WTC11 (cell line): Measurements from ENCODE around the gene FBXW4. TPM values are rescaled to one million over a fixed set of nuclear protein-coding genes. Genes with fewer than 3 reads are reported as not detected.

Experiments used
- ATAC-seq: fragments of 200-7000 bp; cut with Tn5 transposase; 2 replicates; pipeline ENCODE4 v1.10.0; 2021; ENCODE audit warnings: mild to moderate bottlenecking, moderate library complexity
- CTCF ChIA-PET: fragments of 300-600 bp; sonication (Branson Sonifier 250); formaldehyde crosslinking; loops from one replicate; lab custom pipeline; 2021; ENCODE audit warnings: antibody characterized with exemption; lab: Charles Lee
- POLR2A ChIA-PET: fragments of 350-600 bp; sonication (Branson Sonifier 250); formaldehyde crosslinking; loops from one replicate; lab custom pipeline; 2021; ENCODE audit warnings: antibody characterized with exemption; lab: Charles Lee
- DNase-seq: peaks from one replicate; pipeline ENCODE4 v3.0.0; 2021; ENCODE audit warnings: low spot score
- H3K27ac Mint-ChIP-seq: 2 replicates; pipeline ENCODE4 v1.8.0; 2021; ENCODE audit warnings: mixed read lengths
- H3K27me3 Mint-ChIP-seq: 2 replicates; pipeline ENCODE4 v1.8.0; 2021; ENCODE audit warnings: low read depth, mild to moderate bottlenecking, moderate library complexity, mixed read lengths
- H3K36me3 Mint-ChIP-seq: 2 replicates; pipeline ENCODE4 v1.8.0; 2021; ENCODE audit warnings: mixed read lengths
- H3K4me1 Mint-ChIP-seq: 2 replicates; pipeline ENCODE4 v1.8.0; 2022; ENCODE audit warnings: mixed read lengths
- H3K4me3 Mint-ChIP-seq: 2 replicates; pipeline ENCODE4 v1.8.0; 2021; ENCODE audit warnings: mild to moderate bottlenecking, moderate library complexity, mixed read lengths
- H3K9me3 Mint-ChIP-seq: 2 replicates; pipeline ENCODE4 v1.8.0; 2021; ENCODE audit warnings: mixed read lengths
- CREB1 ChIP-seq: sonication (generic); formaldehyde crosslinking; IDR thresholded peaks from 2 replicates; pipeline ENCODE4 v1.8.0; 2023; ENCODE audit warnings: mild to moderate bottlenecking, missing genetic modification reagents
- E2F4 ChIP-seq: sonication (generic); formaldehyde crosslinking; IDR thresholded peaks from 2 replicates; pipeline ENCODE4 v1.8.1; 2022; ENCODE audit warnings: low read depth, mild to moderate bottlenecking, moderate library complexity, missing genetic modification reagents, borderline replicate concordance
- EMX1 ChIP-seq: fragments of 250-450 bp; sonication (Bioruptor Pico); IDR thresholded peaks from 2 replicates; pipeline ENCODE4 v1.8.0; 2021; ENCODE audit warnings: mild to moderate bottlenecking
- ETV6 ChIP-seq: sonication (generic); formaldehyde crosslinking; IDR thresholded peaks from 2 replicates; pipeline ENCODE4 v1.8.1; 2022; ENCODE audit warnings: mild to moderate bottlenecking, missing genetic modification reagents
- IRF1 ChIP-seq: sonication (generic); formaldehyde crosslinking; IDR thresholded peaks from 2 replicates; pipeline ENCODE4 v1.8.0; 2023; ENCODE audit warnings: missing genetic modification reagents
- MXD4 ChIP-seq: fragments of 250-450 bp; sonication (Bioruptor Pico); IDR thresholded peaks from 2 replicates; pipeline ENCODE4 v1.8.0; 2021; ENCODE audit warnings: mild to moderate bottlenecking, moderate library complexity, borderline replicate concordance
- NFATC4 ChIP-seq: fragments of 250-450 bp; sonication (Bioruptor Pico); IDR thresholded peaks from 2 replicates; pipeline ENCODE4 v1.9.0; 2021; ENCODE audit warnings: mild to moderate bottlenecking
- NR1H2 ChIP-seq: sonication (generic); formaldehyde crosslinking; IDR thresholded peaks from 2 replicates; pipeline ENCODE4 v1.9.0; 2021; ENCODE audit warnings: mild to moderate bottlenecking, moderate library complexity, missing genetic modification reagents
- OVOL2 ChIP-seq: fragments of 250-450 bp; sonication (Bioruptor Pico); IDR thresholded peaks from 2 replicates; pipeline ENCODE4 v1.9.0; 2021; ENCODE audit warnings: mild to moderate bottlenecking, borderline replicate concordance
- PRRX2 ChIP-seq: fragments of 250-450 bp; sonication (Bioruptor Pico); IDR thresholded peaks from 2 replicates; pipeline ENCODE4 v1.8.0; 2021; ENCODE audit warnings: mild to moderate bottlenecking
- SMAD3 ChIP-seq: sonication (generic); formaldehyde crosslinking; IDR thresholded peaks from 2 replicates; pipeline ENCODE4 v1.8.0; 2022; ENCODE audit warnings: missing genetic modification reagents, mild to moderate bottlenecking, borderline replicate concordance
- SMAD4 ChIP-seq: sonication (generic); formaldehyde crosslinking; IDR thresholded peaks from 2 replicates; pipeline ENCODE4 v1.8.0; 2022; ENCODE audit warnings: mild to moderate bottlenecking, missing genetic modification reagents
- SOX15 ChIP-seq: fragments of 250-450 bp; sonication (Bioruptor Pico); IDR thresholded peaks from 2 replicates; pipeline ENCODE4 v1.9.0; 2021; ENCODE audit warnings: mild to moderate bottlenecking
- TEAD1 ChIP-seq: sonication (generic); formaldehyde crosslinking; IDR thresholded peaks from 2 replicates; pipeline ENCODE4 v1.8.0; 2022; ENCODE audit warnings: mild to moderate bottlenecking, missing genetic modification reagents
- ZNF263 ChIP-seq: sonication (generic); formaldehyde crosslinking; IDR thresholded peaks from 2 replicates; pipeline ENCODE4 v1.8.1; 2022; ENCODE audit warnings: low read depth, mild to moderate bottlenecking, moderate library complexity, missing genetic modification reagents
- ZNF317 ChIP-seq: sonication (generic); formaldehyde crosslinking; IDR thresholded peaks from 2 replicates; pipeline ENCODE4 v1.8.1; 2023; ENCODE audit warnings: low read depth, mild to moderate bottlenecking, moderate library complexity, missing genetic modification reagents, borderline replicate concordance
- ZNF416 ChIP-seq: fragments of 250-450 bp; sonication (Bioruptor Pico); IDR thresholded peaks from 2 replicates; pipeline ENCODE4 v1.9.0; 2021; ENCODE audit warnings: mild to moderate bottlenecking, inconsistent platforms
- ZNF425 ChIP-seq: fragments of 250-450 bp; sonication (Bioruptor Pico); conservative IDR thresholded peaks from 2 replicates; pipeline ENCODE4 v1.9.0; 2021; ENCODE audit warnings: mild to moderate bottlenecking
- ZNF671 ChIP-seq: fragments of 250-450 bp; sonication (Bioruptor Pico); IDR thresholded peaks from 2 replicates; pipeline ENCODE4 v1.8.0; 2021; ENCODE audit warnings: mild to moderate bottlenecking
- total RNA-seq: library from RNA; stranded (reverse); gene quantifications from 3 replicates; pipeline ENCODE4 v1.2.3, GENCODE V29; 2021
- TF ChIP-seq, protein P1 (sequence below): sonication (generic); formaldehyde crosslinking; IDR thresholded peaks from 2 replicates; pipeline ENCODE4 v1.8.1; 2022; ENCODE audit warnings: missing genetic modification reagents, borderline replicate concordance
- TF ChIP-seq, protein P2 (sequence below): fragments of 250-450 bp; sonication (Bioruptor Pico); IDR thresholded peaks from 2 replicates; pipeline ENCODE4 v2.1.2; 2022; ENCODE audit warnings: mild to moderate bottlenecking, moderate library complexity
- TF ChIP-seq, protein P3 (sequence below): sonication (generic); formaldehyde crosslinking; IDR thresholded peaks from 2 replicates; pipeline ENCODE4 v1.8.0; 2023; ENCODE audit warnings: mild to moderate bottlenecking, missing genetic modification reagents

Gene FBXW4
- total RNA-seq, 1 experiment from 2014 or later: 45.3 TPM

DNA sequence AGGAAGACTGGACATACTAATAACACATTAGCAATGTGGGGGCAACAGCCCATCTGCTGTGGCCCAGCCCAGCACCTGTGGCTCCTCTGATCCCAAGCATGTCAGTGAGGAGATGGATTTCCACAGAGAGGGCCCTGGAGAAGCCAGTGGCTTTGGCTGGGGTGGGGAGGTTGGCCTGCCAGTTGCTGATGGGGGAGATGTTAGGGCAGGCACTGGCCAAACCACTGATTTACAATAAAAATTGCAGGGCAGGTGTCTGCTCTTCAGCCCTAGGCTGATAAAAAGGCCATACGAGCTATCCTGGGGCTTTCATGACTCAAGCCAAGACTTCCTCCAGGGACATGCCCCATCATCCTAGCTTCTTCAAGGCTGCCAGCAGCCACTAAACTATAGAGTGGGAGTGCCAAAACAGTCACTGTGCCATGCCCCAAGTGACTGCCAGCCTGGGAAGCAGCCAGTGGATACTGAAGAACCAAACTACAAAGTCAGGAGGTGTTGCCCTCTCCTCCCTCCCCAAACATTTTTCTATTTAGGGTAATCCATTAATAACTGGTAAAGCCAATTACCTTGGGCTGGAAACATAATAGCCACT is 69.1 kb downstream of the FBXW4 start:
- Mint-ChIP-seq H3K4me1 (peaks cover 2% of the 10 kb centered on the region), H3K27ac (no peak overlapping the region), H3K27me3 (no peaks in the 10 kb centered on the region; the same call in 1 of the 2 replicates), H3K36me3 (peaks cover 12% of the 10 kb centered on the region), H3K4me3 (no peak overlapping the region), H3K9me3 (peaks cover 5% of the 10 kb centered on the region)
- DNase-seq (no peak), ATAC-seq (no peak)
- ChIA-PET CTCF (interaction anchor here (1.2 to 1.9 kb wide), 3 partner anchors 9 to 155 kb away, joined by 3 to 4 read pairs (median 3); no protein-coding TSS in a partner anchor), POLR2A (no interaction called here)
- TF ChIP-seq SMAD4 (CRISPR knock-in tag) (no peak), OVOL2 (CRISPR knock-in tag) (no peak), SOX15 (CRISPR knock-in tag) (no peak), EMX1 (CRISPR knock-in tag) (no peak), ETV6 (CRISPR knock-in tag) (no peak), ZNF416 (no peak), PRRX2 (CRISPR knock-in tag) (no peak), ZNF671 (CRISPR knock-in tag) (no peak), NR1H2 (no peak), CREB1 (CRISPR knock-in tag) (no peak), NFATC4 (CRISPR knock-in tag) (no peak), IRF1 (CRISPR knock-in tag) (no peak)
- TF ChIP-seq, protein P1, sequence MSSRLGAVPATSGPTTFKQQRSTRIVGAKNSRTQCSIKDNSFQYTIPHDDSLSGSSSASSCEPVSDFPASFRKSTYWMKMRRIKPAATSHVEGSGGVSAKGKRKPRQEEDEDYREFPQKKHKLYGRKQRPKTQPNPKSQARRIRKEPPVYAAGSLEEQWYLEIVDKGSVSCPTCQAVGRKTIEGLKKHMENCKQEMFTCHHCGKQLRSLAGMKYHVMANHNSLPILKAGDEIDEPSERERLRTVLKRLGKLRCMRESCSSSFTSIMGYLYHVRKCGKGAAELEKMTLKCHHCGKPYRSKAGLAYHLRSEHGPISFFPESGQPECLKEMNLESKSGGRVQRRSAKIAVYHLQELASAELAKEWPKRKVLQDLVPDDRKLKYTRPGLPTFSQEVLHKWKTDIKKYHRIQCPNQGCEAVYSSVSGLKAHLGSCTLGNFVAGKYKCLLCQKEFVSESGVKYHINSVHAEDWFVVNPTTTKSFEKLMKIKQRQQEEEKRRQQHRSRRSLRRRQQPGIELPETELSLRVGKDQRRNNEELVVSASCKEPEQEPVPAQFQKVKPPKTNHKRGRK (CRISPR knock-in tag): no peak
- TF ChIP-seq, protein P2, sequence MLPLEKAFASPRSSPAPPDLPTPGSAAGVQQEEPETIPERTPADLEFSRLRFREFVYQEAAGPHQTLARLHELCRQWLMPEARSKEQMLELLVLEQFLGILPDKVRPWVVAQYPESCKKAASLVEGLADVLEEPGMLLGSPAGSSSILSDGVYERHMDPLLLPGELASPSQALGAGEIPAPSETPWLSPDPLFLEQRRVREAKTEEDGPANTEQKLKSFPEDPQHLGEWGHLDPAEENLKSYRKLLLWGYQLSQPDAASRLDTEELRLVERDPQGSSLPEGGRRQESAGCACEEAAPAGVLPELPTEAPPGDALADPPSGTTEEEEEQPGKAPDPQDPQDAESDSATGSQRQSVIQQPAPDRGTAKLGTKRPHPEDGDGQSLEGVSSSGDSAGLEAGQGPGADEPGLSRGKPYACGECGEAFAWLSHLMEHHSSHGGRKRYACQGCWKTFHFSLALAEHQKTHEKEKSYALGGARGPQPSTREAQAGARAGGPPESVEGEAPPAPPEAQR (CRISPR knock-in tag): no peak

- ChIA-PET POLR2A (no interaction called here), CTCF (interaction anchor here (0.6 kb wide), 1 partner anchor 22 kb away, joined by 4 read pairs; no protein-coding TSS in a partner anchor)
- Mint-ChIP-seq H3K27me3 (no peaks in the 10 kb centered on the region; the same call in 1 of the 2 replicates), H3K36me3 (peaks cover 14% of the 10 kb centered on the region), H3K27ac (peak overlapping the region; percentile 42; the same call in 1 of the 2 replicates), H3K4me1 (no peaks in the 10 kb centered on the region; the same call in 1 of the 2 replicates), H3K9me3 (peaks cover 5% of the 10 kb centered on the region), H3K4me3 (no peak overlapping the region)
- ATAC-seq (no peak), DNase-seq (no peak)
- no peak for TF ChIP-seq ZNF263
- TF ChIP-seq TEAD1 (CRISPR knock-in tag): no peak
- no peak for TF ChIP-seq E2F4 (CRISPR knock-in tag)
- TF ChIP-seq MXD4 (CRISPR knock-in tag): no peak
- no peak for TF ChIP-seq NR1H2
- TF ChIP-seq ZNF425 (CRISPR knock-in tag): no peak
- TF ChIP-seq ZNF317: no peak
- no peak for TF ChIP-seq SMAD3 (CRISPR knock-in tag)
- TF ChIP-seq SMAD4 (CRISPR knock-in tag): no peak
- TF ChIP-seq, protein P3, sequence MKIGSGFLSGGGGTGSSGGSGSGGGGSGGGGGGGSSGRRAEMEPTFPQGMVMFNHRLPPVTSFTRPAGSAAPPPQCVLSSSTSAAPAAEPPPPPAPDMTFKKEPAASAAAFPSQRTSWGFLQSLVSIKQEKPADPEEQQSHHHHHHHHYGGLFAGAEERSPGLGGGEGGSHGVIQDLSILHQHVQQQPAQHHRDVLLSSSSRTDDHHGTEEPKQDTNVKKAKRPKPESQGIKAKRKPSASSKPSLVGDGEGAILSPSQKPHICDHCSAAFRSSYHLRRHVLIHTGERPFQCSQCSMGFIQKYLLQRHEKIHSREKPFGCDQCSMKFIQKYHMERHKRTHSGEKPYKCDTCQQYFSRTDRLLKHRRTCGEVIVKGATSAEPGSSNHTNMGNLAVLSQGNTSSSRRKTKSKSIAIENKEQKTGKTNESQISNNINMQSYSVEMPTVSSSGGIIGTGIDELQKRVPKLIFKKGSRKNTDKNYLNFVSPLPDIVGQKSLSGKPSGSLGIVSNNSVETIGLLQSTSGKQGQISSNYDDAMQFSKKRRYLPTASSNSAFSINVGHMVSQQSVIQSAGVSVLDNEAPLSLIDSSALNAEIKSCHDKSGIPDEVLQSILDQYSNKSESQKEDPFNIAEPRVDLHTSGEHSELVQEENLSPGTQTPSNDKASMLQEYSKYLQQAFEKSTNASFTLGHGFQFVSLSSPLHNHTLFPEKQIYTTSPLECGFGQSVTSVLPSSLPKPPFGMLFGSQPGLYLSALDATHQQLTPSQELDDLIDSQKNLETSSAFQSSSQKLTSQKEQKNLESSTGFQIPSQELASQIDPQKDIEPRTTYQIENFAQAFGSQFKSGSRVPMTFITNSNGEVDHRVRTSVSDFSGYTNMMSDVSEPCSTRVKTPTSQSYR (CRISPR knock-in tag): no peak
Observed at GRCh38 chr10:101624526-101625102, 70.4 kb downstream of the FBXW4 start.
